IPS-NIHi7 (cell line): Measurements from ENCODE around the gene KCNH3.
"Not testable (repeated sequence)": the region's sequence is repeated elsewhere in the genome, so short reads cannot be mapped to it uniquely, and the experiment has no call there.

ENCODE experiments used
- DNase-seq: peaks from one replicate; pipeline ENCODE4 v3.0.0; 2012; ENCODE audit warnings: mixed read lengths; ENCODE audit errors: extremely low spot score

Gene KCNH3

GRCh38 chr12:49538510-49539403 lies at the start of gene KCNH3:
Gene KCNH3, plus strand, starts transcription at chr12:49539030. Its CDS starts 387 bp downstream, at chr12:49539417.
- DNase-seq, result peak; percentile 82

- no peak for DNase-seq
Measured at GRCh38 chr12:49489154-49489553, 49.7 kb upstream of the KCNH3 start.

- DNase-seq, result peak; percentile 13
Measured at GRCh38 chr12:49489720-49490119, 49.1 kb upstream of the KCNH3 start.

GRCh38 chr12:49491823-49492222 lies 47.0 kb upstream of the KCNH3 start:
- no peak for DNase-seq

- DNase-seq, result no peak
Measured at GRCh38 chr12:49493900-49494299, 44.9 kb upstream of the KCNH3 start.

GRCh38 chr12:49496417-49497360 lies 42.1 kb upstream of the KCNH3 start:
- no peak for DNase-seq

GRCh38 chr12:49501895-49502294 lies 36.9 kb upstream of the KCNH3 start:
- DNase-seq, result no peak

GRCh38 chr12:49502590-49502989 lies 36.2 kb upstream of the KCNH3 start:
- no peak for DNase-seq

- no peak for DNase-seq
Measured at GRCh38 chr12:49503674-49504180, 35.1 kb upstream of the KCNH3 start.

- DNase-seq, result no peak
Measured at GRCh38 chr12:49505672-49506071, 33.2 kb upstream of the KCNH3 start.

GRCh38 chr12:49507139-49507538 lies 31.7 kb upstream of the KCNH3 start:
- no peak for DNase-seq

- DNase-seq, result not testable (repeated sequence)
Measured at GRCh38 chr12:49509681-49510080, 29.1 kb upstream of the KCNH3 start.

- DNase-seq, result no peak
Measured at GRCh38 chr12:49511410-49511809, 27.4 kb upstream of the KCNH3 start.

- DNase-seq, result no peak
Measured at GRCh38 chr12:49512546-49512945, 26.3 kb upstream of the KCNH3 start.

- DNase-seq, result no peak
Measured at GRCh38 chr12:49515266-49515665, 23.6 kb upstream of the KCNH3 start.

GRCh38 chr12:49518914-49519573 lies 19.8 kb upstream of the KCNH3 start:
- DNase-seq, result no peak

GRCh38 chr12:49519574-49519936 lies 19.3 kb upstream of the KCNH3 start:
- DNase-seq, result no peak

- no peak for DNase-seq
Measured at GRCh38 chr12:49521389-49521788, 17.4 kb upstream of the KCNH3 start.

GRCh38 chr12:49524660-49525324 lies 14.0 kb upstream of the KCNH3 start:
- DNase-seq, result no peak

- no peak for DNase-seq
Measured at GRCh38 chr12:49525942-49526341, 12.9 kb upstream of the KCNH3 start.
